IMR-90 (cell line): ENCODE measurements around the gene PIGU. TPM values are rescaled to one million over a fixed set of nuclear protein-coding genes. Genes with fewer than 3 reads are reported as not detected.

Source experiments
- ATAC-seq: fragments of 200-7000 bp; cut with Tn5 transposase; 2 replicates; pipeline ENCODE4 v1.9.1; 2020; ENCODE audit warnings: low read depth, mild to moderate bottlenecking, moderate library complexity
- BruUV-seq: library from RNA; stranded (reverse); fragments of 400-500 nt; replicated peaks from 2 replicates; lab custom pipeline; 2021; lab: Mats Ljungman, UMichigan
- CTCF ChIA-PET: fragments of 300-600 bp; formaldehyde crosslinking; extraction: SDS; loops from one replicate; lab custom pipeline; 2021; ENCODE audit warnings: antibody characterized with exemption; lab: Yijun Ruan, JAX
- POLR2A ChIA-PET: fragments of 300-600 bp; sonication (Branson Sonifier 250); formaldehyde crosslinking; loops from one replicate; lab custom pipeline; 2022; ENCODE audit warnings: antibody characterized with exemption; ENCODE audit not compliant: unreplicated experiment; lab: Charles Lee
- DNase-seq: peaks from one replicate; pipeline ENCODE4 v3.0.0; 2013
- H2AFZ ChIP-seq: replicated peaks from 2 replicates; pipeline ENCODE3; 2013; ENCODE audit warnings: low read length, mild to moderate bottlenecking; ENCODE audit not compliant: poor library complexity
- H2AK5ac ChIP-seq: 2 replicates; pipeline ENCODE4 v1.6.1; 2013; ENCODE audit warnings: low read depth, low read length, inconsistent platforms
- H2AK9ac ChIP-seq: replicated peaks from 2 replicates; pipeline ENCODE3; 2013; ENCODE audit warnings: mild to moderate bottlenecking, low read depth, low read length, moderate library complexity; ENCODE audit not compliant: poor library complexity
- H2BK120ac ChIP-seq: 2 replicates; pipeline ENCODE4 v1.6.1; 2013; ENCODE audit warnings: low read depth, low read length, inconsistent platforms
- H2BK15ac ChIP-seq: 3 replicates; pipeline ENCODE4 v1.6.1; 2013; ENCODE audit warnings: low read depth, low read length, inconsistent platforms
- H2BK20ac ChIP-seq: 2 replicates; pipeline ENCODE4 v1.6.1; 2013; ENCODE audit warnings: low read depth, mild to moderate bottlenecking, inconsistent platforms, low read length, moderate library complexity
- H2BK5ac ChIP-seq: 2 replicates; pipeline ENCODE4 v1.6.1; 2013; ENCODE audit warnings: mild to moderate bottlenecking, low read depth, low read length, inconsistent platforms; ENCODE audit not compliant: poor library complexity, severe bottlenecking
- H3K14ac ChIP-seq: replicated peaks from 2 replicates; pipeline ENCODE4 v1.6.1; 2013; ENCODE audit warnings: low read depth, low read length, inconsistent platforms
- H3K18ac ChIP-seq: 2 replicates; pipeline ENCODE4 v1.6.1; 2013; ENCODE audit warnings: low read depth, low read length, control low read depth
- H3K23ac ChIP-seq: 2 replicates; pipeline ENCODE4 v1.6.1; 2013; ENCODE audit warnings: low read depth, low read length, inconsistent platforms
- H3K27ac ChIP-seq: 2 replicates; pipeline ENCODE4 v1.5.1; 2013; ENCODE audit warnings: mild to moderate bottlenecking, control low read depth, low read length; ENCODE audit not compliant: insufficient read depth
- H3K27me3 ChIP-seq: 2 replicates; pipeline ENCODE4 v1.6.1; 2013; ENCODE audit warnings: low read length; ENCODE audit not compliant: control insufficient read depth, insufficient read depth
- H3K36me3 ChIP-seq: 2 replicates; pipeline ENCODE4 v1.6.1; 2013; ENCODE audit warnings: low read length, mixed read lengths; ENCODE audit not compliant: control insufficient read depth, insufficient read depth
- H3K4ac ChIP-seq: 2 replicates; pipeline ENCODE4 v1.6.1; 2013; ENCODE audit warnings: low read depth, low read length, inconsistent platforms
- H3K4me1 ChIP-seq: 2 replicates; pipeline ENCODE4 v1.6.1; 2013; ENCODE audit warnings: low read length, mixed read lengths; ENCODE audit not compliant: control insufficient read depth, insufficient read depth
- H3K4me2 ChIP-seq: 2 replicates; pipeline ENCODE4 v1.6.1; 2013; ENCODE audit warnings: low read depth, mild to moderate bottlenecking, control low read depth, low read length, moderate library complexity
- H3K4me3 ChIP-seq: 2 replicates; pipeline ENCODE4 v1.5.1; 2013; ENCODE audit warnings: low read depth, mild to moderate bottlenecking, control low read depth, low read length, moderate library complexity; ENCODE audit not compliant: insufficient read depth
- H3K56ac ChIP-seq: 2 replicates; pipeline ENCODE4 v1.6.1; 2013; ENCODE audit warnings: low read length, inconsistent platforms; ENCODE audit not compliant: insufficient read depth; ENCODE audit errors: extremely low read depth
- H3K79me1 ChIP-seq, 2 experiments: 2 replicates each; pipeline ENCODE4 v1.6.1; 2013; ENCODE audit warnings: low read length in 2 of 2, inconsistent platforms in 1 of 2, low read depth in 1 of 2
- H3K9ac ChIP-seq: 2 replicates; pipeline ENCODE4 v1.6.1; 2013; ENCODE audit warnings: low read depth, low read length, control low read depth
- H3K9me1 ChIP-seq: 2 replicates; pipeline ENCODE4 v1.6.1; 2013; ENCODE audit warnings: low read length, inconsistent platforms; ENCODE audit not compliant: insufficient read depth
- H3K9me3 ChIP-seq: 2 replicates; pipeline ENCODE4 v1.6.1; 2013; ENCODE audit warnings: low read length; ENCODE audit not compliant: control insufficient read depth, insufficient read depth
- H4K20me1 ChIP-seq: 2 replicates; pipeline ENCODE4 v1.6.1; 2013; ENCODE audit warnings: low read length, inconsistent platforms; ENCODE audit not compliant: insufficient read depth
- H4K5ac ChIP-seq: 2 replicates; pipeline ENCODE4 v1.6.1; 2013; ENCODE audit warnings: mild to moderate bottlenecking, low read depth, low read length, control low read depth
- H4K8ac ChIP-seq, 2 experiments: 2 replicates each; pipeline ENCODE4 v1.6.1; 2013; ENCODE audit warnings: low read depth in 2 of 2, low read length in 2 of 2, control low read depth in 1 of 2, inconsistent platforms in 1 of 2
- H4K91ac ChIP-seq: 2 replicates; pipeline ENCODE4 v1.6.1; 2013; ENCODE audit warnings: low read depth, low read length, inconsistent platforms; ENCODE audit not compliant: insufficient read depth
- BHLHE40 ChIP-seq: fragments of 150-350 bp; IDR thresholded peaks from 2 replicates; pipeline ENCODE4 v1.6.1; 2016; ENCODE audit warnings: mild to moderate bottlenecking, low read depth, low read length
- CEBPB ChIP-seq: IDR thresholded peaks from 2 replicates; pipeline ENCODE4 v1.6.1; 2012; ENCODE audit warnings: low read depth, low read length, improper control_type of control experiment
- CHD1 ChIP-seq: IDR thresholded peaks from 2 replicates; pipeline ENCODE4 v1.6.1; 2012; ENCODE audit warnings: low read depth, low read length, improper control_type of control experiment
- FOS ChIP-seq: fragments of 150-350 bp; IDR thresholded peaks from 2 replicates; pipeline ENCODE4 v1.6.1; 2016; ENCODE audit warnings: low read depth, low read length
- MAFK ChIP-seq: IDR thresholded peaks from 2 replicates; pipeline ENCODE4 v1.6.1; 2012; ENCODE audit warnings: low read depth, low read length, improper control_type of control experiment
- MAZ ChIP-seq: IDR thresholded peaks from 2 replicates; pipeline ENCODE4 v1.6.1; 2012; ENCODE audit warnings: low read depth, mild to moderate bottlenecking, low read length, improper control_type of control experiment, moderate library complexity, borderline replicate concordance
- MXI1 ChIP-seq: IDR thresholded peaks from 2 replicates; pipeline ENCODE4 v1.6.1; 2012; ENCODE audit warnings: low read depth, mild to moderate bottlenecking, low read length, moderate library complexity, borderline replicate concordance
- NFE2L2 ChIP-seq: fragments of 150-350 bp; IDR thresholded peaks from 2 replicates; pipeline ENCODE4 v1.6.1; 2016; ENCODE audit warnings: low read depth, mild to moderate bottlenecking, low read length
- RAD21 ChIP-seq: IDR thresholded peaks from 2 replicates; pipeline ENCODE4 v1.6.1; 2012; ENCODE audit warnings: low read length, improper control_type of control experiment
- RCOR1 ChIP-seq: IDR thresholded peaks from 2 replicates; pipeline ENCODE4 v1.6.1; 2012; ENCODE audit warnings: mild to moderate bottlenecking, low read length, improper control_type of control experiment; ENCODE audit not compliant: insufficient replicate concordance
- RFX5 ChIP-seq: IDR thresholded peaks from 2 replicates; pipeline ENCODE4 v1.8.0; 2012; ENCODE audit warnings: low read depth, mild to moderate bottlenecking, low read length, moderate library complexity
- SMC3 ChIP-seq: fragments of 150-350 bp; IDR thresholded peaks from 2 replicates; pipeline ENCODE4 v1.6.1; 2016; ENCODE audit warnings: low read depth, mild to moderate bottlenecking, antibody characterized with exemption, low read length, moderate library complexity
- WGBS, 2 experiments: methylation state at CpG; one replicate each; pipeline versions ENCODE4 v1.1.5 to v1.1.7; 2013; ENCODE audit warnings: missing lambda C conversion rate in 2 of 2; ENCODE audit not compliant: insufficient read length in 1 of 2; ENCODE audit errors: extremely low coverage in 2 of 2; 5-methylcytosine and 5-hydroxymethylcytosine counted together
- dilution Hi-C: fragments of 300-500 bp; cut with HindIII; formaldehyde crosslinking; loops from one replicate; pipeline ENCODE4 v1.14.3; 2018; ENCODE audit warnings: low sequenced_read_pairs; ENCODE audit not compliant: unreplicated experiment
- in situ Hi-C: fragments of 300-500 bp; cut with MboI; formaldehyde crosslinking; loops from 3 replicates; pipeline ENCODE4 v1.14.3; 2019; ENCODE audit warnings: low sequenced_read_pairs, inconsistent platforms, mixed read lengths
- intact Hi-C: fragments of 100-400 bp; cut with micrococcal nuclease; formaldehyde crosslinking; loops from 2 replicates; pipeline ENCODE4 v1.10.0; 2022
- polyA plus RNA-seq, 3 experiments: library from polyadenylated mRNA; depleted of rRNA; stranded (reverse); fragments of >200 nt; gene quantifications; 2 replicates each; pipeline ENCODE4 v1.2.3, GENCODE V29; 2012; ENCODE audit warnings: low replicate concordance in 1 of 3
- total RNA-seq: library from RNA; depleted of rRNA; stranded (reverse); fragments of >200 nt; gene quantifications from 2 replicates; pipeline ENCODE4 v1.2.3, GENCODE V29; 2012
- TF ChIP-seq, protein P1 (sequence below): fragments of 150-350 bp; IDR thresholded peaks from 2 replicates; pipeline ENCODE4 v1.6.1; 2016; ENCODE audit warnings: low read depth, mild to moderate bottlenecking, low read length, moderate library complexity, borderline replicate concordance
- TF ChIP-seq, protein P2 (sequence below): conservative IDR thresholded peaks from 2 replicates; pipeline ENCODE4 v1.5.1; 2012; ENCODE audit warnings: mild to moderate bottlenecking, low read depth, low read length, improper control_type of control experiment

Gene PIGU
- total and polyA plus RNA-seq, 2 of the 4 experiments (the other 2 are of a cell fraction) = 11.1 to 31.1 TPM

DNA sequence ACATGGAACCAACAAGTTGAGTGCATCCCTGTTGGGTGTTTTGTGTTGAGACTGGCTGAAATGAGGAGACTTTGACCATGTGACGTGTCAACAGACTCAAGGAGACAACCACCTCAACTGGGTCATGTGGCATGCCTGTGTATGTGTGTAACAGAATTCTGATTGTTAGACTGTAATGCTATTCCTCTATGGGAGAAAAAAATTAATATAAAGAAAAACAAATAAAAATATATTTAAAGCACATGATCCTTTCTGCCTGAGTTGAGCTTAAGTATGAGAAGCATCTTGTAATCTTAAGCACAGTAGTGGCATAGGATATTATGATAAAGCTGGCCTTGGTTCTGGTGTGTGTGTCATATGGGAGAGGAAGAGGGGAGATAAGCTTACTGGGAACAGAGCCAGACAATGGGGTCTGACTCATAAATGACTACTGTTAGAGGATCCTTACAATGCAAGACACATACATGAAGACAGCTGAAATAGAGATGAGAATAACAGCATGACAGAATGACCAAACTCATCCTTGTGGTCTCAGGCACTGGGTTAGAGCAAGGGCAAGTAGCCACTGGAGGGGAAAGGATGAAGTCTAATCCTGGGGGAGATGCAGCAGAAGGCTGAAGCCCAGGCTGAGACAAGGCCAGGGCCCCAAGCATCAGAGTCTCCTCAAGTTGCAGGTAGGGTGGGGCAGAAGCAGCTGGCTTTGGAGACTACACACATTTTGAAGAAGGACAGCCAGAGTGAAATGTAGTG, 36.5 kb upstream of the PIGU start:
- Histone ChIP-seq H4K91ac (peak overlapping the region; percentile 40; the same call in 1 of the 2 replicates), H4K8ac (peak overlapping the region in 1 of 2 experiments; percentile 13; a peak in 1 of 4 replicates), H3K36me3 (peaks cover 27% of the 10 kb centered on the region), H2AK5ac (peak overlapping the region; percentile 92), H3K4me1 (peaks cover 18% of the 10 kb centered on the region), H3K23ac (peak overlapping the region; percentile 79), H3K4me3 (no peak overlapping the region), H3K79me1 (peaks cover 0 to 51% of the 10 kb centered on the region in 2 experiments; a peak in 2 of 4 replicates), H3K18ac (peak overlapping the region; percentile 19), H2BK15ac (peak overlapping the region; percentile 26; the same call in 1 of the 3 replicates), H2AFZ (peak overlapping the region; percentile 61), H2BK20ac (peak overlapping the region; percentile 80), H3K56ac (no peak overlapping the region), H2BK120ac (peak overlapping the region; percentile 73), H3K27me3 (no peaks in the 10 kb centered on the region), H3K9me3 (no peaks in the 10 kb centered on the region), H4K20me1 (peaks cover 24% of the 10 kb centered on the region; the same call in 1 of the 2 replicates), H3K9ac (no peak overlapping the region), H3K27ac (peak overlapping the region; percentile 72), H3K4me2 (peak overlapping the region; percentile 4; the same call in 1 of the 2 replicates), H4K5ac (no peak overlapping the region; the same call in 1 of the 2 replicates), H3K4ac (peak overlapping the region; percentile 91), H2BK5ac (peak overlapping the region; percentile 84), H3K9me1 (peaks cover 30% of the 10 kb centered on the region), H2AK9ac (peak overlapping the region; percentile 47), H3K14ac (peak overlapping the region; percentile 77)
- in situ Hi-C loops = loop anchor here (10.0 kb wide), 1 partner anchor 409 kb away; the partner anchor contains the start of gene AHCY
- no CpG with 5 or more reads among the region's 1 CpG for WGBS, 2 experiments
- no TSS peak for BruUV-seq
- ATAC-seq (peak; percentile 55), DNase-seq (peak; percentile 100)
- intact Hi-C loops = no loop called here
- ChIA-PET POLR2A (no interaction called here), CTCF (interaction anchor here (0.5 to 1.4 kb wide), 4 partner anchors 9 to 124 kb away, joined by 3 to 10 read pairs (median 6); no protein-coding TSS in a partner anchor)
- dilution Hi-C loops = no loop called here
- TF ChIP-seq CHD1 (no peak), RAD21 (no peak), MXI1 (no peak), BHLHE40 (no peak; the same call in 1 of the 2 replicates), CEBPB (peak; percentile 70), SMC3 (no peak), FOS (peak; percentile 90), RCOR1 (no peak), RFX5 (no peak), MAZ (0 out of 2 replicates have a peak, but pooled peaks have one; percentile 23), MAFK (no peak), NFE2L2 (no peak)
- TF ChIP-seq, protein P1, sequence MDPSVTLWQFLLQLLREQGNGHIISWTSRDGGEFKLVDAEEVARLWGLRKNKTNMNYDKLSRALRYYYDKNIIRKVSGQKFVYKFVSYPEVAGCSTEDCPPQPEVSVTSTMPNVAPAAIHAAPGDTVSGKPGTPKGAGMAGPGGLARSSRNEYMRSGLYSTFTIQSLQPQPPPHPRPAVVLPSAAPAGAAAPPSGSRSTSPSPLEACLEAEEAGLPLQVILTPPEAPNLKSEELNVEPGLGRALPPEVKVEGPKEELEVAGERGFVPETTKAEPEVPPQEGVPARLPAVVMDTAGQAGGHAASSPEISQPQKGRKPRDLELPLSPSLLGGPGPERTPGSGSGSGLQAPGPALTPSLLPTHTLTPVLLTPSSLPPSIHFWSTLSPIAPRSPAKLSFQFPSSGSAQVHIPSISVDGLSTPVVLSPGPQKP = no peak
- TF ChIP-seq, protein P2, sequence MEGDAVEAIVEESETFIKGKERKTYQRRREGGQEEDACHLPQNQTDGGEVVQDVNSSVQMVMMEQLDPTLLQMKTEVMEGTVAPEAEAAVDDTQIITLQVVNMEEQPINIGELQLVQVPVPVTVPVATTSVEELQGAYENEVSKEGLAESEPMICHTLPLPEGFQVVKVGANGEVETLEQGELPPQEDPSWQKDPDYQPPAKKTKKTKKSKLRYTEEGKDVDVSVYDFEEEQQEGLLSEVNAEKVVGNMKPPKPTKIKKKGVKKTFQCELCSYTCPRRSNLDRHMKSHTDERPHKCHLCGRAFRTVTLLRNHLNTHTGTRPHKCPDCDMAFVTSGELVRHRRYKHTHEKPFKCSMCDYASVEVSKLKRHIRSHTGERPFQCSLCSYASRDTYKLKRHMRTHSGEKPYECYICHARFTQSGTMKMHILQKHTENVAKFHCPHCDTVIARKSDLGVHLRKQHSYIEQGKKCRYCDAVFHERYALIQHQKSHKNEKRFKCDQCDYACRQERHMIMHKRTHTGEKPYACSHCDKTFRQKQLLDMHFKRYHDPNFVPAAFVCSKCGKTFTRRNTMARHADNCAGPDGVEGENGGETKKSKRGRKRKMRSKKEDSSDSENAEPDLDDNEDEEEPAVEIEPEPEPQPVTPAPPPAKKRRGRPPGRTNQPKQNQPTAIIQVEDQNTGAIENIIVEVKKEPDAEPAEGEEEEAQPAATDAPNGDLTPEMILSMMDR = no peak
